Fibroblast of lung (primary cell): ENCODE data around the gene TSGA10IP. TPM values are rescaled to one million over a fixed set of nuclear protein-coding genes. Genes with fewer than 3 reads are reported as not detected.

Source experiments
- DNase-seq, 2 donors: peaks; one replicate each; pipeline versions ENCODE4 v3.0.0 to v3.0.0-alpha.2; 2010; ENCODE audit warnings: low read depth in 2 of 2
- H2AFZ ChIP-seq: 2 replicates; pipeline ENCODE4 v1.5.1; 2012; ENCODE audit warnings: low read length, control low read depth, inconsistent platforms
- H3K27ac ChIP-seq: 2 replicates; pipeline ENCODE4 v1.5.1; 2011; ENCODE audit warnings: low read length, control low read depth; ENCODE audit not compliant: insufficient read depth
- H3K27me3 ChIP-seq: 2 replicates; pipeline ENCODE4 v1.5.1; 2011; ENCODE audit warnings: mild to moderate bottlenecking, low read length; ENCODE audit not compliant: control insufficient read depth, insufficient read depth
- H3K36me3 ChIP-seq: 2 replicates; pipeline ENCODE4 v1.5.1; 2011; ENCODE audit warnings: low read length; ENCODE audit not compliant: control insufficient read depth, insufficient read depth
- H3K4me1 ChIP-seq: 2 replicates; pipeline ENCODE4 v1.5.1; 2011; ENCODE audit warnings: low read length; ENCODE audit not compliant: control insufficient read depth, insufficient read depth; ENCODE audit errors: extremely low read depth
- H3K4me2 ChIP-seq: 2 replicates; pipeline ENCODE4 v1.5.1; 2011; ENCODE audit warnings: low read length, control low read depth; ENCODE audit not compliant: insufficient read depth; ENCODE audit errors: extremely low read depth
- H3K4me3 ChIP-seq, 4 experiments: fragments of 200-600 bp in 1 of 4; sonication (generic) in 1 of 4; replicated peaks in 1 of 4; 2 replicates each; pipeline ENCODE4 v1.5.1; 2011 to 2016; ENCODE audit warnings: low read length in 4 of 4, low read depth in 3 of 4, mild to moderate bottlenecking in 3 of 4, control low read depth in 2 of 4, inconsistent platforms in 1 of 4, mixed read lengths in 1 of 4; ENCODE audit not compliant: insufficient read depth in 1 of 4; ENCODE audit errors: control extremely low read depth in 1 of 4
- H3K79me2 ChIP-seq: 2 replicates; pipeline ENCODE4 v1.5.1; 2012; ENCODE audit warnings: mild to moderate bottlenecking, low read length, inconsistent platforms; ENCODE audit not compliant: control insufficient read depth, insufficient read depth
- H3K9ac ChIP-seq: 2 replicates; pipeline ENCODE4 v1.5.1; 2011; ENCODE audit warnings: mild to moderate bottlenecking, low read length, control low read depth; ENCODE audit not compliant: insufficient read depth
- H3K9me3 ChIP-seq: 2 replicates; pipeline ENCODE4 v1.5.1; 2012; ENCODE audit warnings: low read depth, low read length; ENCODE audit not compliant: control insufficient read depth, insufficient read depth
- H4K20me1 ChIP-seq: 2 replicates; pipeline ENCODE4 v1.5.1; 2011; ENCODE audit warnings: low read length; ENCODE audit not compliant: control insufficient read depth, insufficient read depth; ENCODE audit errors: extremely low read depth
- EZH2 ChIP-seq: IDR thresholded peaks from 2 replicates; pipeline ENCODE4 v1.5.1; 2012; ENCODE audit warnings: low read length, control low read depth, mild to moderate bottlenecking; ENCODE audit errors: missing control alignments
- polyA plus RNA-seq, 2 donors: library from polyadenylated mRNA; depleted of rRNA in 1 of 2; stranded (reverse) in 1 of 2; unstranded in 1 of 2; fragments of >200 nt; gene quantifications; 2 replicates each; pipeline ENCODE4 v1.2.1, GENCODE V29; 2011 to 2012; ENCODE audit warnings: missing spikeins in 1 of 2
- total RNA-seq: library from RNA; depleted of rRNA; stranded (reverse); fragments of >200 nt; gene quantifications from 2 replicates; pipeline ENCODE4 v1.2.1, GENCODE V29; 2014
- TF ChIP-seq, protein P1 (sequence below), 2 donors: IDR thresholded peaks in 1 of 2; conservative IDR thresholded peaks in 1 of 2; 1 replicate in 1 of 2; 2 replicates in 1 of 2; pipeline ENCODE4 v1.5.1; 2011 to 2012; ENCODE audit warnings: low read length in 2 of 2, control low read depth in 1 of 2, inconsistent platforms in 1 of 2, low read depth in 1 of 2, mild to moderate bottlenecking in 1 of 2

TSGA10IP gene
- total and polyA plus RNA-seq, 2 donors (not counting 1 experiment from before 2014, with no cell fraction given), result 0.17 TPM; not detected in 1

GRCh38 chr11:66008468-66009101, 63.3 kb downstream of the TSGA10IP start:
- Histone ChIP-seq H3K4me3 (no peak overlapping the region), H3K79me2 (peaks cover 5% of the 10 kb centered on the region), H3K27ac (no peak overlapping the region), H3K4me1 (no peaks in the 10 kb centered on the region), H3K9ac (no peak overlapping the region), H3K4me2 (no peak overlapping the region), H3K36me3 (peaks cover 8% of the 10 kb centered on the region), H3K27me3 (peaks cover 7% of the 10 kb centered on the region), H3K9me3 (no peaks in the 10 kb centered on the region), H4K20me1 (no peaks in the 10 kb centered on the region), H2AFZ (no peak overlapping the region)
- no peak for DNase-seq
- no peak for TF ChIP-seq EZH2
- TF ChIP-seq, protein P1, sequence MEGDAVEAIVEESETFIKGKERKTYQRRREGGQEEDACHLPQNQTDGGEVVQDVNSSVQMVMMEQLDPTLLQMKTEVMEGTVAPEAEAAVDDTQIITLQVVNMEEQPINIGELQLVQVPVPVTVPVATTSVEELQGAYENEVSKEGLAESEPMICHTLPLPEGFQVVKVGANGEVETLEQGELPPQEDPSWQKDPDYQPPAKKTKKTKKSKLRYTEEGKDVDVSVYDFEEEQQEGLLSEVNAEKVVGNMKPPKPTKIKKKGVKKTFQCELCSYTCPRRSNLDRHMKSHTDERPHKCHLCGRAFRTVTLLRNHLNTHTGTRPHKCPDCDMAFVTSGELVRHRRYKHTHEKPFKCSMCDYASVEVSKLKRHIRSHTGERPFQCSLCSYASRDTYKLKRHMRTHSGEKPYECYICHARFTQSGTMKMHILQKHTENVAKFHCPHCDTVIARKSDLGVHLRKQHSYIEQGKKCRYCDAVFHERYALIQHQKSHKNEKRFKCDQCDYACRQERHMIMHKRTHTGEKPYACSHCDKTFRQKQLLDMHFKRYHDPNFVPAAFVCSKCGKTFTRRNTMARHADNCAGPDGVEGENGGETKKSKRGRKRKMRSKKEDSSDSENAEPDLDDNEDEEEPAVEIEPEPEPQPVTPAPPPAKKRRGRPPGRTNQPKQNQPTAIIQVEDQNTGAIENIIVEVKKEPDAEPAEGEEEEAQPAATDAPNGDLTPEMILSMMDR (conservative IDR thresholded peaks at IDR 0.05 in 1 of 2, IDR thresholded peaks at IDR 0.05 in 1 of 2; ENCODE audit: low read depth in 1 of 2, low read length in 2 of 2), result no peak

Other genes starting within 250 kb of the TSGA10IP start
- gene KAT5, start 233.2 kb upstream of the TSGA10IP start, total RNA-seq, result 31.3 and 50.4 TPM in 2 replicates
- gene KAT5, start 233.2 kb upstream of the TSGA10IP start, polyA plus RNA-seq, result 27.8 and 34.0 TPM in 2 replicates
- gene RNASEH2C, start 224.7 kb upstream of the TSGA10IP start, total RNA-seq, result 19.5 and 29.1 TPM in 2 replicates
- 12.6 and 17.9 TPM in 2 replicates for gene RNASEH2C, start 224.7 kb upstream of the TSGA10IP start, polyA plus RNA-seq
- gene AP5B1, start 164.5 kb upstream of the TSGA10IP start, total RNA-seq, result 5.1 and 6.3 TPM in 2 replicates
- gene AP5B1, start 164.5 kb upstream of the TSGA10IP start, polyA plus RNA-seq, result 1.6 and 2.0 TPM in 2 replicates
- gene OVOL1, start 158.4 kb upstream of the TSGA10IP start, total RNA-seq, result not detected in 2 replicates
- gene OVOL1, start 158.4 kb upstream of the TSGA10IP start, polyA plus RNA-seq, result not detected in 2 replicates
- 2.3 and 3.1 TPM in 2 replicates for gene SNX32, start 111.5 kb upstream of the TSGA10IP start, total RNA-seq
- 0.33 and 0.66 TPM in 2 replicates for gene SNX32, start 111.5 kb upstream of the TSGA10IP start, polyA plus RNA-seq
- 486 and 680 TPM in 2 replicates for gene CFL1, start 87.3 kb upstream of the TSGA10IP start, total RNA-seq
- gene CFL1, start 87.3 kb upstream of the TSGA10IP start, polyA plus RNA-seq, result 1,603 and 2,451 TPM in 2 replicates
- 38.8 and 56.8 TPM in 2 replicates for gene MUS81, start 85.0 kb upstream of the TSGA10IP start, total RNA-seq
- gene MUS81, start 85.0 kb upstream of the TSGA10IP start, polyA plus RNA-seq, result 18.7 and 23.6 TPM in 2 replicates
- 48.0 and 74.0 TPM in 2 replicates for gene EFEMP2, start 72.7 kb upstream of the TSGA10IP start, total RNA-seq
- gene EFEMP2, start 72.7 kb upstream of the TSGA10IP start, polyA plus RNA-seq, result 156 and 161 TPM in 2 replicates
- gene CTSW, start 65.6 kb upstream of the TSGA10IP start, total RNA-seq, result not detected in 2 replicates
- 0.10 TPM in 1 of 2 replicates, not detected in the other for gene CTSW, start 65.6 kb upstream of the TSGA10IP start, polyA plus RNA-seq
- gene FIBP, start 57.0 kb upstream of the TSGA10IP start, total RNA-seq, result 134 and 168 TPM in 2 replicates
- 81.0 and 132 TPM in 2 replicates for gene FIBP, start 57.0 kb upstream of the TSGA10IP start, polyA plus RNA-seq
- gene CCDC85B, start 54.8 kb upstream of the TSGA10IP start, total RNA-seq, result 83.7 and 118 TPM in 2 replicates
- gene CCDC85B, start 54.8 kb upstream of the TSGA10IP start, polyA plus RNA-seq, result 18.1 and 20.6 TPM in 2 replicates
- 7.4 and 8.8 TPM in 2 replicates for gene FOSL1, start 45.1 kb upstream of the TSGA10IP start, total RNA-seq
- gene FOSL1, start 45.1 kb upstream of the TSGA10IP start, polyA plus RNA-seq, result 3.5 and 26.9 TPM in 2 replicates
- gene C11orf68, start 26.4 kb upstream of the TSGA10IP start, total RNA-seq, result 18.0 and 26.6 TPM in 2 replicates
- 27.6 and 57.2 TPM in 2 replicates for gene C11orf68, start 26.4 kb upstream of the TSGA10IP start, polyA plus RNA-seq
- 155 and 300 TPM in 2 replicates for gene DRAP1, start 26.1 kb upstream of the TSGA10IP start, total RNA-seq
- gene DRAP1, start 26.1 kb upstream of the TSGA10IP start, polyA plus RNA-seq, result 130 and 275 TPM in 2 replicates
- gene SART1, start 16.3 kb downstream of the TSGA10IP start, total RNA-seq, result 39.0 and 43.3 TPM in 2 replicates
- gene SART1, start 16.3 kb downstream of the TSGA10IP start, polyA plus RNA-seq, result 17.4 and 23.9 TPM in 2 replicates
- gene EIF1AD, start 56.7 kb downstream of the TSGA10IP start, total RNA-seq, result 23.4 and 23.5 TPM in 2 replicates
- 26.2 and 30.0 TPM in 2 replicates for gene EIF1AD, start 56.7 kb downstream of the TSGA10IP start, polyA plus RNA-seq
- 18.5 and 19.0 TPM in 2 replicates for gene BANF1, start 57.0 kb downstream of the TSGA10IP start, total RNA-seq
- 156 and 269 TPM in 2 replicates for gene BANF1, start 57.0 kb downstream of the TSGA10IP start, polyA plus RNA-seq
- gene CST6, start 66.5 kb downstream of the TSGA10IP start, total RNA-seq, result 1.8 and 11.1 TPM in 2 replicates
- 0.41 and 0.76 TPM in 2 replicates for gene CST6, start 66.5 kb downstream of the TSGA10IP start, polyA plus RNA-seq
- not detected in 2 replicates for gene CATSPER1, start 81.0 kb downstream of the TSGA10IP start, total RNA-seq
- 0.28 TPM in 1 of 2 replicates, not detected in the other for gene CATSPER1, start 81.0 kb downstream of the TSGA10IP start, polyA plus RNA-seq
- under 0.01 TPM in 1 of 2 replicates, not detected in the other for gene GAL3ST3, start 103.7 kb downstream of the TSGA10IP start, total RNA-seq
- not detected in 2 replicates for gene GAL3ST3, start 103.7 kb downstream of the TSGA10IP start, polyA plus RNA-seq
- 108 TPM in 2 replicates for gene SF3B2, start 106.9 kb downstream of the TSGA10IP start, total RNA-seq
- 87.7 and 122 TPM in 2 replicates for gene SF3B2, start 106.9 kb downstream of the TSGA10IP start, polyA plus RNA-seq
- gene PACS1, start 124.8 kb downstream of the TSGA10IP start, total RNA-seq, result 16.4 and 25.9 TPM in 2 replicates
- gene PACS1, start 124.8 kb downstream of the TSGA10IP start, polyA plus RNA-seq, result 27.7 and 28.5 TPM in 2 replicates